Coronary artery (tissue), 2 donors: ENCODE measurements around the gene KIF5B.

Experiments
- DNase-seq: peaks from one replicate; pipeline ENCODE4 v3.0.0-alpha.2; 2017; ENCODE audit warnings: low spot score
- H3K27ac ChIP-seq, 2 donors: fragments of 200-600 bp; sonication (generic); one replicate each; pipeline ENCODE4 v1.5.1; 2016 to 2019
- H3K4me3 ChIP-seq: fragments of 200-600 bp; sonication (generic); 2 replicates; pipeline ENCODE4 v1.5.1; 2016; ENCODE audit warnings: mild to moderate bottlenecking, moderate library complexity
- TF ChIP-seq, protein P1 (sequence below): fragments of 200-600 bp; sonication (generic); IDR thresholded peaks from one replicate; pipeline ENCODE4 v1.5.1; 2019; ENCODE audit warnings: antibody characterized with exemption

KIF5B gene

DNA sequence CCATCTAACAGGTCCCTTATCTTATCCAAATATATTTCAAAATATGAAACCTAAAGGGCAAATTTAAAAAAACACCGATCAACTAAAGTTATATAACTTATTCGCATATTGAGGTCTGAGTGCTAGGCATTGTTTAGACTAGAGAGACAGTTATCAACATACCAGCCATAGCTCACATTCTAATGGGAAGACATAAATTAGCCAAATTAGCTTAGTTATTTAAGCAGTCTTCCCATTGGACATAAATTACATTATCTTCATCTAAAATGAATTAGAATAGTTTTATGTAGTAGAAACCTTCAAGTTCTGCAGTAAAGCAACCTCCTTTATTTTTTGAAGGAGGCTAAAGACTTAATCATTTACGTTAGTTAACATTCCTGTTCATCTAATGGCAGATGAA lies 17.4 kb downstream of the KIF5B start:
- TF ChIP-seq, protein P1, sequence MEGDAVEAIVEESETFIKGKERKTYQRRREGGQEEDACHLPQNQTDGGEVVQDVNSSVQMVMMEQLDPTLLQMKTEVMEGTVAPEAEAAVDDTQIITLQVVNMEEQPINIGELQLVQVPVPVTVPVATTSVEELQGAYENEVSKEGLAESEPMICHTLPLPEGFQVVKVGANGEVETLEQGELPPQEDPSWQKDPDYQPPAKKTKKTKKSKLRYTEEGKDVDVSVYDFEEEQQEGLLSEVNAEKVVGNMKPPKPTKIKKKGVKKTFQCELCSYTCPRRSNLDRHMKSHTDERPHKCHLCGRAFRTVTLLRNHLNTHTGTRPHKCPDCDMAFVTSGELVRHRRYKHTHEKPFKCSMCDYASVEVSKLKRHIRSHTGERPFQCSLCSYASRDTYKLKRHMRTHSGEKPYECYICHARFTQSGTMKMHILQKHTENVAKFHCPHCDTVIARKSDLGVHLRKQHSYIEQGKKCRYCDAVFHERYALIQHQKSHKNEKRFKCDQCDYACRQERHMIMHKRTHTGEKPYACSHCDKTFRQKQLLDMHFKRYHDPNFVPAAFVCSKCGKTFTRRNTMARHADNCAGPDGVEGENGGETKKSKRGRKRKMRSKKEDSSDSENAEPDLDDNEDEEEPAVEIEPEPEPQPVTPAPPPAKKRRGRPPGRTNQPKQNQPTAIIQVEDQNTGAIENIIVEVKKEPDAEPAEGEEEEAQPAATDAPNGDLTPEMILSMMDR, result no peak
- no peak overlapping the region for H3K27ac ChIP-seq
- no peak overlapping the region for H3K4me3 ChIP-seq
- DNase-seq, result no peak

DNA sequence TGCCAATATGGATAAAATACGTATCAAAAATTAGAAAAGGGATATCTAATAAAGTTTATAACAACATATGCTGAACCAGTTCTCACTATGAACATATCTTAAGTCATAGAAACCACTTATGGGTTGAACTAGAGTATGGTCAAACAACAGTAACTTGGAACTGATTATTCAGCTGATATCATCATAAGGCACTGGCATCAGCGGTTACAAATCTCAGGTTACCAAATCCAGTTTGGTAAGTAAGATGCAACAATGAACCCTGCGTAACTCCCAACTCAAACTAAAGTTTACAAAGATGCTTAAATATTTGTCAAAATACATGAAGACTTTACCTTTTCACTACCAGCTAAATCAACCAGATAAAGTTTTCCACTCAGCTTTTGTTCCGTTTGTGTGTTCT lies 19.3 kb downstream of the KIF5B start:
- DNase-seq, result no peak
- TF ChIP-seq, protein P1, result no peak
- Histone ChIP-seq H3K27ac (no peak overlapping the region), H3K4me3 (no peak overlapping the region)

DNA sequence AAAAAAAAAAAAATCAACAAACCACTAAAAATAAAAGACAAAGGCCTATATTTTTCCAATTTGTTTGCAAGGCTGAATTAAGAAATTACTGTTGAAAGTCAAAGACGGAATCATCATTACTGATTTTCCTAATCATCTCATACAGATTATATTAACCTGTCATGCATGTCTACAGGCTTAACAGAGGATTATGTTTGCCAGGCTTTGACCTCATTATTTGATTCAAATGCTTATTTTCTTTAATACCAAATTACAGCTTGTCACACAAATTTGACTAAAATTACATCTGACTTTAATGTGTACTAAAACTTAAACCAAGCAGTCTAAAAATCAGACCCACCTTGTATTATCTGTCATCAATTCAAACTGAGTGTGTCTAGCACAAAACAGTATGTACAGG lies 21.2 kb downstream of the KIF5B start:
- H3K4me3 ChIP-seq, result no peak overlapping the region
- H3K27ac ChIP-seq, result no peak overlapping the region
- no peak for DNase-seq
- TF ChIP-seq, protein P1, result no peak

DNA sequence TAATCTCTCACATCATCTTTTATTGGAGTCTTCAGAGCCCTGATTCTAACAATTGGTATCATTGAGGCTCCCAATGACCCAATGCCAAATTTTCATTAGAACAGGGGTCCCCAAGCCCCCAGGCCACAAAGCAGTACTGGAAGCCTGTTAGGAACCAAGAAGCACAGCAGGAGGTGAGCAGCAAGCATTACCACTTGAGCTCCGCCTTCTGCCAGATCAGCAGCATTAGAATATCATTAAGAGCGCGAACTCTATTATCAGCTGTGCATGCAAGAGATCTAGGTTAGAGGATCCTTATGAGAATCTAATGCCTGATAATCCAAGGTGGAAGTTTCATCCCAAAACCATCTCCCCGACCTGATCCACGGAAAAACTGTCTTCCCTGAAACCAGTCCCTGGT lies 23.1 kb downstream of the KIF5B start:
- H3K4me3 ChIP-seq, result no peak overlapping the region
- TF ChIP-seq, protein P1, result no peak
- DNase-seq, result no peak
- H3K27ac ChIP-seq, result no peak overlapping the region

DNA sequence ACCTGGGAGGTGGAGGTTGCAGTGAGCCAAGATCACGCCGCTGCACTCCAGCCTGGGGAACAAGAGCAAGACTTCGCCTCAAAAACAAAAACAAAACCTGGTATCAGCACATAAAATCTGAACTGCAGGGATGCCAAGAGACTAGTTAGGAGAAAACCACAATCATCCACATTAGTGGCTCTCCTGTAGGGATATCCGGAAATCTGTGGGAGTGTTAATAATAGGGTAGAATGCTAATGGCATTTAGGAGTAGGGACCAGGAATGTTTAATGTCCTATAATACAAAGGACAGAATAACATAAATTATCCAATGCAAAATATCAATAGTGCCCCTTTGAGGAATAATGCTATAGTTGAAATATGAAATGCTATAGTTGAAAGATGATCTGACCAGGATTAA lies 24.3 kb downstream of the KIF5B start:
- Histone ChIP-seq H3K27ac (no peak overlapping the region), H3K4me3 (no peak overlapping the region)
- TF ChIP-seq, protein P1, result no peak
- DNase-seq, result no peak

DNA sequence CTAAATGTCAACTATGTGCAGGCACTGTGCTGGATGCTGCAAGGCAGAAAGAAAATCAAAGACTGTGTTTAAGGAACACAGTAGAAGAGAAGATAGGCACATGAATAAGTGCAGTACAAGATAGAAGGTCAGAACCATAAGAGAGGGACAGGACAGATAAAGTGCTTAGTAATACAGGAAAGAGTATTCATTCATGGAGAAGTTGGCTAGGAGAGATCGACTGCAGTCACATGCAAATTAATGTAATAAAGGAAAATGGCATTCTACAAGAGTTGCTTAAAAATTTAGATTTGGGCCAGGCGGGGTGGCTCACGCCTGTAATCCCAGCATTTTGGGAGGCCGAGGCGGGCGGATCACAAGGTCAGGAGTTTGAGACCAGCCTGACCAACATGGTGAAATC lies 24.8 kb downstream of the KIF5B start:
- TF ChIP-seq, protein P1, result no peak
- H3K27ac ChIP-seq, result no peak overlapping the region
- no peak overlapping the region for H3K4me3 ChIP-seq
- DNase-seq, result no peak

DNA sequence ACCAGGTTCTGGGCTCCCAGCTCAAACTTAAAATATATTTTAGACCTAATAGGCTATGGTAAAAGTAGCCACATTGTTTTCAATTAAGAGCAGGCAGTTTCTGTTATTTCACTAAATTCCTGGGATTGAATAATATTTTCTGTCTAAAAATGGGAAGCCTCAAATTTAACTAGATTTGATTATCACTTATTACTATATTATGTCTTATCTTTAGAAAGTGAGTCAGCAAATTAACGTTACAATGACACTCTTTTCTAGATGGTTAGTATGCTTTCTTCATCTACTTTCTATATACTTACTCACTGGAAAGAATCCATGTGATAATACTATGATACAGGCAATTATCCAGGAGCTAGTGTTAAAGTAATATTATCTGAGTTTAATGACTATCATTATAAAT lies 27.5 kb downstream of the KIF5B start:
- Histone ChIP-seq H3K4me3 (no peak overlapping the region), H3K27ac (no peak overlapping the region)
- TF ChIP-seq, protein P1, result no peak
- DNase-seq, result no peak
